Measurements from ENCODE around the gene C6orf47. TPM values are rescaled to one million over a fixed set of nuclear protein-coding genes. Genes with fewer than 3 reads are reported as not detected.
A peak's percentile ranks its signal among the peaks of the same experiment; 100 is the strongest.

C6orf47 gene
- total and polyA plus RNA-seq, 2 of the 13 experiments (the other 11 are each of a cell fraction or from before 2014, with no cell fraction given) = 1.7 to 18.1 TPM

DNA sequence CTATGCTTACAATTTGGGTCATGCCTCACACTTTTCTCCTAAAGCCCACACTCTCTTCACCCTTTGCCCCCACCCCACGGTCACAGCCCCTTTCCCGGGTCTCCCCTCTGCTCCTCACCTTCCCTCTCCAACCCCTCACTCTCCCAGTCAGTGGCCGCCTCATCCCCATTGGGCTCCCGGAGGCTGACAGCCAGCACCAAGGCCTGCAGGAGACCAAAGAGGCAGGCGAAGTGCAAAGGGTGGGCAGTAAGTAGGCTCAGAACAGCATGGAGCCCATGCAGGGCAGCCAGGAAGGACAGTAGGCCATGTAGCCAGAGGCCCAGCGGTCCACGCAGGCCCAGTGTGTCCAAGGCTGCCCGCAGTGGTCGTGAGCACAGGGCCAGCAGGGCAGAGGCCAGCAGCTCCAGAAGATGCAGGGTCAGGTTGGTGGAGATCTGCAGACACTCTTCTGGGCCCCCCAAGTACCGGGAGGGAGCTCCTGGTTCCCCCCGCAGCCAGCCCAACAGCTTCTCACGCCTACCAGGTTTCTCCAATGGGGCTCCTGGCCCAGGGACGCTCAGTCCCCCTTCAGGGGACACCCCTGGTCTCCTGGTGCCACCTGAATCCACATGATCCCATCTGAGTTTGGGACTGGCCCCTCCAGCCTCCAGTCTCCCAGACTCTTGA, 1.5 kb downstream of the C6orf47 start (continued):
- TF ChIP-seq, protein P1, sequence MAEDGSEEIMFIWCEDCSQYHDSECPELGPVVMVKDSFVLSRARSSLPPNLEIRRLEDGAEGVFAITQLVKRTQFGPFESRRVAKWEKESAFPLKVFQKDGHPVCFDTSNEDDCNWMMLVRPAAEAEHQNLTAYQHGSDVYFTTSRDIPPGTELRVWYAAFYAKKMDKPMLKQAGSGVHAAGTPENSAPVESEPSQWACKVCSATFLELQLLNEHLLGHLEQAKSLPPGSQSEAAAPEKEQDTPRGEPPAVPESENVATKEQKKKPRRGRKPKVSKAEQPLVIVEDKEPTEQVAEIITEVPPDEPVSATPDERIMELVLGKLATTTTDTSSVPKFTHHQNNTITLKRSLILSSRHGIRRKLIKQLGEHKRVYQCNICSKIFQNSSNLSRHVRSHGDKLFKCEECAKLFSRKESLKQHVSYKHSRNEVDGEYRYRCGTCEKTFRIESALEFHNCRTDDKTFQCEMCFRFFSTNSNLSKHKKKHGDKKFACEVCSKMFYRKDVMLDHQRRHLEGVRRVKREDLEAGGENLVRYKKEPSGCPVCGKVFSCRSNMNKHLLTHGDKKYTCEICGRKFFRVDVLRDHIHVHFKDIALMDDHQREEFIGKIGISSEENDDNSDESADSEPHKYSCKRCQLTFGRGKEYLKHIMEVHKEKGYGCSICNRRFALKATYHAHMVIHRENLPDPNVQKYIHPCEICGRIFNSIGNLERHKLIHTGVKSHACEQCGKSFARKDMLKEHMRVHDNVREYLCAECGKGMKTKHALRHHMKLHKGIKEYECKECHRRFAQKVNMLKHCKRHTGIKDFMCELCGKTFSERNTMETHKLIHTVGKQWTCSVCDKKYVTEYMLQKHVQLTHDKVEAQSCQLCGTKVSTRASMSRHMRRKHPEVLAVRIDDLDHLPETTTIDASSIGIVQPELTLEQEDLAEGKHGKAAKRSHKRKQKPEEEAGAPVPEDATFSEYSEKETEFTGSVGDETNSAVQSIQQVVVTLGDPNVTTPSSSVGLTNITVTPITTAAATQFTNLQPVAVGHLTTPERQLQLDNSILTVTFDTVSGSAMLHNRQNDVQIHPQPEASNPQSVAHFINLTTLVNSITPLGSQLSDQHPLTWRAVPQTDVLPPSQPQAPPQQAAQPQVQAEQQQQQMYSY (CRISPR knock-in tag; IDR thresholded peaks at IDR 0.05) = no peak
- TF ChIP-seq HOXA9 (CRISPR knock-in tag; IDR thresholded peaks at IDR 0.05; ENCODE audit: borderline replicate concordance) (0 out of 2 replicates have a peak, but pooled peaks have one; percentile 11), DMAP1 (CRISPR knock-in tag; IDR thresholded peaks at IDR 0.05) (no peak), ZNF264 (CRISPR knock-in tag; IDR thresholded peaks at IDR 0.05) (no peak), ZMAT3 (CRISPR knock-in tag; conservative IDR thresholded peaks at IDR 0.05) (0 out of 2 replicates have a peak, but pooled peaks have one; percentile 14)

DNA sequence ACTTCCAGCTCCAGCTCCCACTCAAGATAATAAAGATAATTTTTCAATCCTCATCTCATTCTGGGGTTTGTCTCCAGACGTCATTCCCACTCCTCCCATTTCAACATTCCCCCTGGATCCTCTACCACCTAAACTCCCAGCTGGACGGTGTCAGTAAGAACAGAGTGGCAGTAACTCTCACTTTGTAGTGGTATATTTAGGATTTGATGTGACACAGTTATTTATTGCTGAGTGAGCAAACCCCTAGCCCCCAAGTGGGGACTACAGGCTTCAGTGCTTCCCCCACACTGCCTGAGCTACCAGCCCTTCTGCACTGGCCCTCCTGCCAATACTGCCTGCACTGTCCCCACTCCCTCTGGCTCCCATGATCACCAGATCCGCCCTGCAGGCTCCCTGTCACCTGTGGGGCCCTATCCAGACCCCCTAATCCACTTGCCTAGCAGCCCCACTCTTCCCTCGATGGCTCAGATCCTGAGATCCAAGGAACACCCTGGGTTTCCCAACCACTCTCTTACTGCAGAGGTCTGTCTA, 2.4 kb downstream of the C6orf47 start:
- in situ Hi-C loops (cut with HindIII; ENCODE audit: extremely low pct_ligation_motif_present, low pct_unique_long_range_greater_than_20kb) = no loop called here
- DNase-seq (ENCODE audit: low spot score) (no peak), ATAC-seq (no peak), FAIRE-seq (no peak)
- WGBS (ENCODE audit: low lambda C conversion rate) = 55% methylated on average over 4 of the region's 4 CpGs
- Histone ChIP-seq H3K36me3 (replicated peaks in 1 of 2; ENCODE audit: control insufficient read depth in 1 of 2, insufficient read depth in 2 of 2, low read length in 2 of 2) (peaks cover 10 to 20% of the 10 kb centered on the region in 2 experiments), H3K4me2 (ENCODE audit: low read depth, low read length) (peak overlapping the region; percentile 100), H3K79me2 (ENCODE audit: insufficient read depth, low read length) (peaks cover 61% of the 10 kb centered on the region), H3K27me3 (ENCODE audit: control insufficient read depth in 1 of 2, insufficient read depth in 2 of 2, low read length in 2 of 2) (no peaks in the 10 kb centered on the region; a peak in 2 of 5 replicates), H4K20me1 (ENCODE audit: insufficient read depth, low read length) (peaks cover 19% of the 10 kb centered on the region; the same call in 1 of the 2 replicates), H3K27ac (ENCODE audit: extremely low read length, insufficient read depth, low read length) (peak overlapping the region; percentile 73), H3K4me3 (replicated peaks in 1 of 3; ENCODE audit: insufficient read depth in 1 of 3, low read depth in 2 of 3, low read length in 3 of 3) (peak overlapping the region; percentile 56 to 78 (median 72)), H3K9me3 (ENCODE audit: low read length) (no peaks in the 10 kb centered on the region), H2AFZ (ENCODE audit: low read length) (no peak overlapping the region), H3K9ac (ENCODE audit: insufficient read depth, low read depth, low read length) (peak overlapping the region; percentile 72), H3K4me1 (ENCODE audit: insufficient read depth, low read length) (peaks cover 95% of the 10 kb centered on the region)
- ChIA-PET CTCF (ENCODE audit: low intra/inter-chr PET ratio, low total read pairs) (no interaction called here), POLR2A (interaction anchor here (0.9 to 7.9 kb wide), 14 partner anchors 11 to 207 kb away, joined by 3 to 104 read pairs (median 3); partner anchors contain the start of genes AIF1, HSPA1B, LY6G5B and NEU1)
- no TSS peak for BruUV-seq (replicated peaks)
- intact Hi-C loops (cut with micrococcal nuclease; ENCODE audit: unreplicated experiment) = loop anchor here (10.0 kb wide), 1 partner anchor 113 kb away; the partner anchor contains the start of genes ATP6V1G2, DDX39B and NFKBIL1
- TF ChIP-seq ZC3H13 (CRISPR knock-in tag; IDR thresholded peaks at IDR 0.05) (peak; percentile 59; the same call in 1 of the 2 replicates), GZF1 (CRISPR knock-in tag; IDR thresholded peaks at IDR 0.05) (0 out of 2 replicates have a peak, but pooled peaks have one; percentile 7), MAFK (conservative IDR thresholded peaks at IDR 0.05 in 1 of 2, IDR thresholded peaks at IDR 0.05 in 1 of 2; ENCODE audit: low read length in 2 of 2) (peak; percentile 83 to 85), SALL2 (CRISPR knock-in tag; IDR thresholded peaks at IDR 0.05) (no peak), SSRP1 (CRISPR knock-in tag; IDR thresholded peaks at IDR 0.05) (peak; percentile 45; the same call in 1 of the 2 replicates), ARNTL (CRISPR knock-in tag; IDR thresholded peaks at IDR 0.05) (no peak)
- TF ChIP-seq, protein P2, sequence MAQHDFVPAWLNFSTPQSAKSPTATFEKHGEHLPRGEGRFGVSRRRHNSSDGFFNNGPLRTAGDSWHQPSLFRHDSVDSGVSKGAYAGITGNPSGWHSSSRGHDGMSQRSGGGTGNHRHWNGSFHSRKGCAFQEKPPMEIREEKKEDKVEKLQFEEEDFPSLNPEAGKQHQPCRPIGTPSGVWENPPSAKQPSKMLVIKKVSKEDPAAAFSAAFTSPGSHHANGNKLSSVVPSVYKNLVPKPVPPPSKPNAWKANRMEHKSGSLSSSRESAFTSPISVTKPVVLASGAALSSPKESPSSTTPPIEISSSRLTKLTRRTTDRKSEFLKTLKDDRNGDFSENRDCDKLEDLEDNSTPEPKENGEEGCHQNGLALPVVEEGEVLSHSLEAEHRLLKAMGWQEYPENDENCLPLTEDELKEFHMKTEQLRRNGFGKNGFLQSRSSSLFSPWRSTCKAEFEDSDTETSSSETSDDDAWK (CRISPR knock-in tag; IDR thresholded peaks at IDR 0.05) = no peak

Data from HepG2 (cell line).